ENCODE data around the gene EYS. TPM values are rescaled to one million over a fixed set of nuclear protein-coding genes. Genes with fewer than 3 reads are reported as not detected.

EYS gene
- total and polyA plus RNA-seq, 2 donors from 2014 or later: not detected

DNA sequence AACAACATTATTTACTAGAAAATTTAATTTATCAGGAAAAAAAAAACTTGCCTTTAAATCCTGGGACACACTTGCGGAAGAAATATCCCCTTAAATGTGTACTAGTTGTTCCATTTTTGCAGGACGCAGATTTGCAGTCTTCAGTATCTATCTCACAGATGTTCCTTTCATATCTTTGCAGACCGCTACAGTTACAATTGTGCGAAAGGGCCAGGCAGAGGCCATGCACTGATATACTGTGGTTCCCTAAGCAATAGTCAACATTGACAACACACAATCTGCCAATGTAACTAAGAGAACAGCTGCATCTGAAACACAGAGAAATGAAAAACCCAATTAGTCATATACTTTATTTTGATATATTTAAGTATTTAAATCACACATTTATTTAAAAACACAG lies 411.2 kb downstream of the EYS start:
- Histone ChIP-seq H3K9me3 (ENCODE audit: control insufficient read depth in 2 of 3, insufficient read depth in 1 of 3, low read length in 3 of 3) (no peaks in the 10 kb centered on the region), H3K27ac (ENCODE audit: low read depth in 2 of 2, low read length in 2 of 2) (no peak overlapping the region), H3K9ac (ENCODE audit: low read length in 3 of 3) (no peak overlapping the region), H3K4me1 (ENCODE audit: control insufficient read depth in 2 of 3, insufficient read depth in 2 of 3, low read depth in 1 of 3, low read length in 3 of 3) (no peaks in the 10 kb centered on the region), H3K4me3 (ENCODE audit: low read length in 3 of 3) (no peak overlapping the region), H3K36me3 (ENCODE audit: control insufficient read depth in 2 of 3, insufficient read depth in 3 of 3, low read length in 3 of 3) (no peaks in the 10 kb centered on the region), H3K27me3 (ENCODE audit: control insufficient read depth, insufficient read depth, low read length) (no peaks in the 10 kb centered on the region)
- TF ChIP-seq, protein P1, sequence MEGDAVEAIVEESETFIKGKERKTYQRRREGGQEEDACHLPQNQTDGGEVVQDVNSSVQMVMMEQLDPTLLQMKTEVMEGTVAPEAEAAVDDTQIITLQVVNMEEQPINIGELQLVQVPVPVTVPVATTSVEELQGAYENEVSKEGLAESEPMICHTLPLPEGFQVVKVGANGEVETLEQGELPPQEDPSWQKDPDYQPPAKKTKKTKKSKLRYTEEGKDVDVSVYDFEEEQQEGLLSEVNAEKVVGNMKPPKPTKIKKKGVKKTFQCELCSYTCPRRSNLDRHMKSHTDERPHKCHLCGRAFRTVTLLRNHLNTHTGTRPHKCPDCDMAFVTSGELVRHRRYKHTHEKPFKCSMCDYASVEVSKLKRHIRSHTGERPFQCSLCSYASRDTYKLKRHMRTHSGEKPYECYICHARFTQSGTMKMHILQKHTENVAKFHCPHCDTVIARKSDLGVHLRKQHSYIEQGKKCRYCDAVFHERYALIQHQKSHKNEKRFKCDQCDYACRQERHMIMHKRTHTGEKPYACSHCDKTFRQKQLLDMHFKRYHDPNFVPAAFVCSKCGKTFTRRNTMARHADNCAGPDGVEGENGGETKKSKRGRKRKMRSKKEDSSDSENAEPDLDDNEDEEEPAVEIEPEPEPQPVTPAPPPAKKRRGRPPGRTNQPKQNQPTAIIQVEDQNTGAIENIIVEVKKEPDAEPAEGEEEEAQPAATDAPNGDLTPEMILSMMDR (IDR thresholded peaks at IDR 0.05; ENCODE audit: borderline replicate concordance, extremely low read depth, insufficient read depth): no peak
- DNase-seq: no peak
- intact Hi-C loops (cut with DNase I): no loop called here
- FAIRE-seq: no peak

DNA sequence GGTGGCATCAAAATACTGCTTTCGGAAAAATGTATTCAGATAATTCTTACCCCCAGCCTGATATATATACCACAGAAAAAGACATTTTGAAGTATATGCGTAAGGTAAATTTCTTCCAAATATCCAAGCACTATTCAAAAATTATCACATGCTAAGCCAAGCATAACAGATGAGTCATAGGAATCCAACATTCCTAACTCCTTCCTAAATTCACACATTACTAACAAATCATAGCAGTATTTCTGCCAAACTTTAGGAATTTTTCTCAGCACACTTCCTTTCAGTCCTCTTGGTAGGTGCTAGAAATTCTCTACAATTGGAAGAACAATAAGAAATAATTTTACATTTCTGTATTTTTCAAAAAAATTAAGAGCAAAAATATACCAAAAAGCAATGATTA lies 417.5 kb downstream of the EYS start:
- TF ChIP-seq, protein P1 (IDR thresholded peaks at IDR 0.05; ENCODE audit: borderline replicate concordance, extremely low read depth, insufficient read depth): no peak
- H3K36me3 ChIP-seq (ENCODE audit: control insufficient read depth in 2 of 3, insufficient read depth in 3 of 3, low read length in 3 of 3): no peaks in the 10 kb centered on the region
- no peaks in the 10 kb centered on the region for H3K27me3 ChIP-seq (ENCODE audit: control insufficient read depth, insufficient read depth, low read length)
- DNase-seq: no peak
- no peaks in the 10 kb centered on the region for H3K9me3 ChIP-seq (ENCODE audit: control insufficient read depth in 2 of 3, insufficient read depth in 1 of 3, low read length in 3 of 3)
- H3K4me3 ChIP-seq (ENCODE audit: low read length in 3 of 3): no peak overlapping the region
- intact Hi-C loops (cut with DNase I): no loop called here
- H3K4me1 ChIP-seq (ENCODE audit: control insufficient read depth in 2 of 3, insufficient read depth in 2 of 3, low read depth in 1 of 3, low read length in 3 of 3): no peaks in the 10 kb centered on the region
- no peak overlapping the region for H3K27ac ChIP-seq (ENCODE audit: low read depth in 2 of 2, low read length in 2 of 2)
- H3K9ac ChIP-seq (ENCODE audit: low read length in 3 of 3): no peak overlapping the region
- FAIRE-seq: no peak

DNA sequence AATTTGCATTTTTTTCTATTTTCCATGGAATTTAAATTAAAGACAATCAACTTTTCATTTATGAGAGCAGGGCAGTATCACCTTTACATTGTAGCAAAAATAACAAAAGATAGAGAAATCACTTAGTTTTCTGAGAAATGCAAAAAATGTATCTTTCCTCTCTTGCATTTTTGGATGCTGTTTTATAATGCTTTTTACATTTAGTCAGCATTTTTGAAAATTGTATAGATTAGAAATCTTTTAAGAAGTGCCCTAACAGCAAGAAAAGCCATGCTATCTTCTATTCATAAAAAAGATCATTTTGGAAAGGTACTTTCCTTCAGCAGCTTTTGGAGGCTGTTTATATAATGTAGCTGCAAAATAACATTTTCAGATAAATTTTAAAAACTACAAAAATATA lies 421.8 kb downstream of the EYS start:
- H3K36me3 ChIP-seq (ENCODE audit: control insufficient read depth in 2 of 3, insufficient read depth in 3 of 3, low read length in 3 of 3): no peaks in the 10 kb centered on the region
- no peak overlapping the region for H3K9ac ChIP-seq (ENCODE audit: low read length in 3 of 3)
- no peaks in the 10 kb centered on the region for H3K27me3 ChIP-seq (ENCODE audit: control insufficient read depth, insufficient read depth, low read length)
- intact Hi-C loops (cut with DNase I): no loop called here
- H3K4me1 ChIP-seq (ENCODE audit: control insufficient read depth in 2 of 3, insufficient read depth in 2 of 3, low read depth in 1 of 3, low read length in 3 of 3): no peaks in the 10 kb centered on the region
- no peaks in the 10 kb centered on the region for H3K9me3 ChIP-seq (ENCODE audit: control insufficient read depth in 2 of 3, insufficient read depth in 1 of 3, low read length in 3 of 3)
- no peak overlapping the region for H3K27ac ChIP-seq (ENCODE audit: low read depth in 2 of 2, low read length in 2 of 2)
- no peak for DNase-seq
- no peak for FAIRE-seq
- TF ChIP-seq, protein P1 (IDR thresholded peaks at IDR 0.05; ENCODE audit: borderline replicate concordance, extremely low read depth, insufficient read depth): no peak
- H3K4me3 ChIP-seq (ENCODE audit: low read length in 3 of 3): no peak overlapping the region

DNA sequence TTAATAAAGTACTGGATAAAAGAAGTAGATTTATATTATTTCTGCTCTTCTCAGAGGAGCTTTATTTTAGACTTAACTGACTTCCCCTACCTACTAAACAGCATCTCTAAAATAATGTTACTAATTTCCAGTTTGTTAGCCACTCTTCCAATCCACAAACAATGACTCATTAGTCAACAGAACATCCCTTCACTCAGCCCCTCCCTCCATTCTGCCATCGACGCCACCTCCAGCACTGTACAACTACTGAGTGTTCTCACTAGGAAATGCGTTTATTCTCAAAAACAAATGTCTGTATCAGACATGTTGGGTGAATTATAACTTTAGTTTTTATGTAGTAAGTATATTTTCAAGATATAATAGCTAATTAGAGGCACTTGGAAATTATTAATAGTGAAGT lies 427.0 kb downstream of the EYS start:
- intact Hi-C loops (cut with DNase I): no loop called here
- no peaks in the 10 kb centered on the region for H3K27me3 ChIP-seq (ENCODE audit: control insufficient read depth, insufficient read depth, low read length)
- H3K9ac ChIP-seq (ENCODE audit: low read length in 3 of 3): no peak overlapping the region
- H3K27ac ChIP-seq (ENCODE audit: low read depth in 2 of 2, low read length in 2 of 2): no peak overlapping the region
- no peaks in the 10 kb centered on the region for H3K9me3 ChIP-seq (ENCODE audit: control insufficient read depth in 2 of 3, insufficient read depth in 1 of 3, low read length in 3 of 3)
- H3K36me3 ChIP-seq (ENCODE audit: control insufficient read depth in 2 of 3, insufficient read depth in 3 of 3, low read length in 3 of 3): no peaks in the 10 kb centered on the region
- DNase-seq (no peak), FAIRE-seq (no peak)
- TF ChIP-seq, protein P1 (IDR thresholded peaks at IDR 0.05; ENCODE audit: borderline replicate concordance, extremely low read depth, insufficient read depth): no peak
- H3K4me1 ChIP-seq (ENCODE audit: control insufficient read depth in 2 of 3, insufficient read depth in 2 of 3, low read depth in 1 of 3, low read length in 3 of 3): no peaks in the 10 kb centered on the region
- no peak overlapping the region for H3K4me3 ChIP-seq (ENCODE audit: low read length in 3 of 3)

Measured in kidney (tissue), 14 donors.